ENCODE measurements around the gene SLC16A4. TPM values are rescaled to one million over a fixed set of nuclear protein-coding genes. Genes with fewer than 3 reads are reported as not detected.

Gene SLC16A4
- total and polyA plus RNA-seq, 2 experiments from 2014 or later = 15.6 to 28.1 TPM

- 67 to 71% methylated on average over 27 of the region's 27 CpGs for WGBS, 2 experiments (ENCODE audit: low coverage in 1 of 2, low lambda C conversion rate in 2 of 2, missing lambda C conversion rate in 2 of 2)
Observed at GRCh38 chr1:110341146-110341871, 49.5 kb downstream of the SLC16A4 start.

GRCh38 chr1:110340207-110340468 is 50.7 kb downstream of the SLC16A4 start:
- no peak for DNase-seq
- no peak for TF ChIP-seq EZH2phosphoT487 (IDR thresholded peaks at IDR 0.05; ENCODE audit: insufficient read depth, low read depth)
- no peak for TF ChIP-seq EZH2 (IDR thresholded peaks at IDR 0.05; ENCODE audit: insufficient read depth, poor library complexity, severe bottlenecking)
- H3F3A ChIP-seq (ENCODE audit: insufficient read depth) = peaks cover 16% of the 10 kb centered on the region; the same call in 1 of the 2 replicates
- H2AFZ ChIP-seq = peak overlapping the region; percentile 83; the same call in 1 of the 2 replicates
- in situ Hi-C loops (cut with MboI) = no loop called here
- H3K79me2 ChIP-seq (ENCODE audit: insufficient read depth) = peaks cover 57% of the 10 kb centered on the region
- WGBS, 2 experiments (ENCODE audit: low coverage in 1 of 2, low lambda C conversion rate in 2 of 2, missing lambda C conversion rate in 2 of 2) = 8 to 10% methylated on average over 8 to 9 of the region's 9 CpGs
- H3K27me3 ChIP-seq (replicated peaks; ENCODE audit: insufficient read depth) = no peaks in the 10 kb centered on the region
- H4K20me1 ChIP-seq (ENCODE audit: insufficient read depth) = peaks cover 11% of the 10 kb centered on the region; the same call in 1 of the 2 replicates
- peak overlapping the region; percentile 87 for H3K4me2 ChIP-seq (ENCODE audit: unreplicated experiment)
- no peaks in the 10 kb centered on the region for H3K9me3 ChIP-seq (ENCODE audit: low read depth)
- peaks cover 57% of the 10 kb centered on the region for H3K4me1 ChIP-seq (ENCODE audit: insufficient read depth)
- no peaks in the 10 kb centered on the region for H3K9me2 ChIP-seq (ENCODE audit: insufficient read depth)
- peaks cover 27% of the 10 kb centered on the region; the same call in 1 of the 2 replicates for H3K36me3 ChIP-seq (ENCODE audit: low read depth)
- H3K9ac ChIP-seq = peak overlapping the region; percentile 93
- peak overlapping the region; percentile 83 for H3K27ac ChIP-seq
- H3K4me3 ChIP-seq = peak overlapping the region; percentile 85

More at GRCh38 chr1:110341146-110341871, 49.5 kb downstream of the SLC16A4 start:
- no peak for DNase-seq
- H3F3A ChIP-seq (ENCODE audit: insufficient read depth) = peaks cover 15% of the 10 kb centered on the region; the same call in 1 of the 2 replicates
- H3K36me3 ChIP-seq (ENCODE audit: low read depth) = peaks cover 32% of the 10 kb centered on the region; the same call in 1 of the 2 replicates
- no peak overlapping the region for H2AFZ ChIP-seq
- H4K20me1 ChIP-seq (ENCODE audit: insufficient read depth) = peaks cover 11% of the 10 kb centered on the region; the same call in 1 of the 2 replicates
- in situ Hi-C loops (cut with MboI) = no loop called here
- H3K4me2 ChIP-seq (ENCODE audit: unreplicated experiment) = peak overlapping the region; percentile 87
- H3K4me3 ChIP-seq = peak overlapping the region; percentile 85
- H3K4me1 ChIP-seq (ENCODE audit: insufficient read depth) = peaks cover 64% of the 10 kb centered on the region
- H3K9ac ChIP-seq = peak overlapping the region; percentile 51; the same call in 1 of the 2 replicates
- TF ChIP-seq EZH2phosphoT487 (IDR thresholded peaks at IDR 0.05; ENCODE audit: insufficient read depth, low read depth) = no peak
- TF ChIP-seq EZH2 (IDR thresholded peaks at IDR 0.05; ENCODE audit: insufficient read depth, poor library complexity, severe bottlenecking) = no peak
- no peak overlapping the region for H3K27ac ChIP-seq
- no peaks in the 10 kb centered on the region for H3K9me3 ChIP-seq (ENCODE audit: low read depth)
- H3K27me3 ChIP-seq (replicated peaks; ENCODE audit: insufficient read depth) = no peaks in the 10 kb centered on the region
- H3K79me2 ChIP-seq (ENCODE audit: insufficient read depth) = peaks cover 69% of the 10 kb centered on the region
- no peaks in the 10 kb centered on the region for H3K9me2 ChIP-seq (ENCODE audit: insufficient read depth)

- peaks cover 11% of the 10 kb centered on the region; the same call in 1 of the 2 replicates for H4K20me1 ChIP-seq (ENCODE audit: insufficient read depth)
- in situ Hi-C loops (cut with MboI) = no loop called here
- H3K4me2 ChIP-seq (ENCODE audit: unreplicated experiment) = peak overlapping the region; percentile 87
- H3K79me2 ChIP-seq (ENCODE audit: insufficient read depth) = peaks cover 52% of the 10 kb centered on the region
- TF ChIP-seq EZH2 (IDR thresholded peaks at IDR 0.05; ENCODE audit: insufficient read depth, poor library complexity, severe bottlenecking) (no peak), EZH2phosphoT487 (IDR thresholded peaks at IDR 0.05; ENCODE audit: insufficient read depth, low read depth) (no peak)
- H3K4me3 ChIP-seq = peak overlapping the region; percentile 85
- H3K9me2 ChIP-seq (ENCODE audit: insufficient read depth) = no peaks in the 10 kb centered on the region
- H3K9ac ChIP-seq = peak overlapping the region; percentile 93
- H2AFZ ChIP-seq = peak overlapping the region; percentile 83
- peaks cover 16% of the 10 kb centered on the region; the same call in 1 of the 2 replicates for H3F3A ChIP-seq (ENCODE audit: insufficient read depth)
- peak overlapping the region; percentile 83 for H3K27ac ChIP-seq
- DNase-seq = peak; percentile 79
- peaks cover 52% of the 10 kb centered on the region for H3K4me1 ChIP-seq (ENCODE audit: insufficient read depth)
- whole genome bisulfite sequencing, 2 experiments (ENCODE audit: low coverage in 1 of 2, low lambda C conversion rate in 2 of 2, missing lambda C conversion rate in 2 of 2) = 1% methylated on average over 71 to 77 of the region's 77 CpGs
- H3K27me3 ChIP-seq (replicated peaks; ENCODE audit: insufficient read depth) = no peaks in the 10 kb centered on the region
- H3K36me3 ChIP-seq (ENCODE audit: low read depth) = 0 out of 2 replicates have a peak, but pooled peaks cover 22% of the 10 kb centered on the region
- no peaks in the 10 kb centered on the region for H3K9me3 ChIP-seq (ENCODE audit: low read depth)
Observed at GRCh38 chr1:110339407-110340206, 51.2 kb downstream of the SLC16A4 start.

GRCh38 chr1:110338886-110339406 is 51.9 kb downstream of the SLC16A4 start, which contains the start of gene RBM15:
Gene RBM15, plus strand, starts transcription at chr1:110339377. Its CDS starts 29 bp downstream, at chr1:110339406.
- Histone ChIP-seq H3K4me3 (peak within 1 kb of the TSS; percentile 98), H3K9ac (peak within 1 kb of the TSS; percentile 94), H4K20me1 (ENCODE audit: insufficient read depth) (peaks cover 7% of the 10 kb centered on the region; the same call in 1 of the 2 replicates), H3K36me3 (ENCODE audit: low read depth) (0 out of 2 replicates have a peak, but pooled peaks cover 17% of the 10 kb centered on the region), H3K27me3 (replicated peaks; ENCODE audit: insufficient read depth) (no peaks in the 10 kb centered on the region), H3K4me2 (ENCODE audit: unreplicated experiment) (peak within 1 kb of the TSS; percentile 96), H3K4me1 (ENCODE audit: insufficient read depth) (peaks cover 45% of the 10 kb centered on the region), H3F3A (ENCODE audit: insufficient read depth) (peaks cover 16% of the 10 kb centered on the region; the same call in 1 of the 2 replicates), H3K79me2 (ENCODE audit: insufficient read depth) (peaks cover 45% of the 10 kb centered on the region), H2AFZ (peak within 1 kb of the TSS; percentile 89), H3K9me2 (ENCODE audit: insufficient read depth) (no peaks in the 10 kb centered on the region), H3K27ac (peak within 1 kb of the TSS; percentile 98), H3K9me3 (ENCODE audit: low read depth) (no peaks in the 10 kb centered on the region)
- in situ Hi-C loops (cut with MboI) = no loop called here
- DNase-seq = peak; percentile 100
- TF ChIP-seq EZH2 (IDR thresholded peaks at IDR 0.05; ENCODE audit: insufficient read depth, poor library complexity, severe bottlenecking) (no peak), EZH2phosphoT487 (IDR thresholded peaks at IDR 0.05; ENCODE audit: insufficient read depth, low read depth) (no peak)
- WGBS, 2 experiments (ENCODE audit: low coverage in 1 of 2, low lambda C conversion rate in 2 of 2, missing lambda C conversion rate in 2 of 2) = 0 to 1% methylated on average over 25 of the region's 25 CpGs
